IMR-90 (cell line): ENCODE measurements around the gene DSCAML1. TPM values are rescaled to one million over a fixed set of nuclear protein-coding genes. Genes with fewer than 3 reads are reported as not detected.

ENCODE experiments used
- ATAC-seq: fragments of 200-7000 bp; cut with Tn5 transposase; 2 replicates; pipeline ENCODE4 v1.9.1; 2020; ENCODE audit warnings: low read depth, mild to moderate bottlenecking, moderate library complexity
- BruUV-seq: library from RNA; stranded (reverse); fragments of 400-500 nt; replicated peaks from 2 replicates; lab custom pipeline; 2021; lab: Mats Ljungman, UMichigan
- CTCF ChIA-PET: fragments of 300-600 bp; formaldehyde crosslinking; extraction: SDS; loops from one replicate; lab custom pipeline; 2021; ENCODE audit warnings: antibody characterized with exemption; lab: Yijun Ruan, JAX
- POLR2A ChIA-PET: fragments of 300-600 bp; sonication (Branson Sonifier 250); formaldehyde crosslinking; loops from one replicate; lab custom pipeline; 2022; ENCODE audit warnings: antibody characterized with exemption; ENCODE audit not compliant: unreplicated experiment; lab: Charles Lee
- DNase-seq: peaks from one replicate; pipeline ENCODE4 v3.0.0; 2013
- H2AFZ ChIP-seq: replicated peaks from 2 replicates; pipeline ENCODE3; 2013; ENCODE audit warnings: low read length, mild to moderate bottlenecking; ENCODE audit not compliant: poor library complexity
- H2AK5ac ChIP-seq: 2 replicates; pipeline ENCODE4 v1.6.1; 2013; ENCODE audit warnings: low read depth, low read length, inconsistent platforms
- H2AK9ac ChIP-seq: replicated peaks from 2 replicates; pipeline ENCODE3; 2013; ENCODE audit warnings: mild to moderate bottlenecking, low read depth, low read length, moderate library complexity; ENCODE audit not compliant: poor library complexity
- H2BK120ac ChIP-seq: 2 replicates; pipeline ENCODE4 v1.6.1; 2013; ENCODE audit warnings: low read depth, low read length, inconsistent platforms
- H2BK15ac ChIP-seq: 3 replicates; pipeline ENCODE4 v1.6.1; 2013; ENCODE audit warnings: low read depth, low read length, inconsistent platforms
- H2BK20ac ChIP-seq: 2 replicates; pipeline ENCODE4 v1.6.1; 2013; ENCODE audit warnings: low read depth, mild to moderate bottlenecking, inconsistent platforms, low read length, moderate library complexity
- H2BK5ac ChIP-seq: 2 replicates; pipeline ENCODE4 v1.6.1; 2013; ENCODE audit warnings: mild to moderate bottlenecking, low read depth, low read length, inconsistent platforms; ENCODE audit not compliant: poor library complexity, severe bottlenecking
- H3K14ac ChIP-seq: replicated peaks from 2 replicates; pipeline ENCODE4 v1.6.1; 2013; ENCODE audit warnings: low read depth, low read length, inconsistent platforms
- H3K18ac ChIP-seq: 2 replicates; pipeline ENCODE4 v1.6.1; 2013; ENCODE audit warnings: low read depth, low read length, control low read depth
- H3K23ac ChIP-seq: 2 replicates; pipeline ENCODE4 v1.6.1; 2013; ENCODE audit warnings: low read depth, low read length, inconsistent platforms
- H3K27ac ChIP-seq: 2 replicates; pipeline ENCODE4 v1.5.1; 2013; ENCODE audit warnings: mild to moderate bottlenecking, control low read depth, low read length; ENCODE audit not compliant: insufficient read depth
- H3K27me3 ChIP-seq: 2 replicates; pipeline ENCODE4 v1.6.1; 2013; ENCODE audit warnings: low read length; ENCODE audit not compliant: control insufficient read depth, insufficient read depth
- H3K36me3 ChIP-seq: 2 replicates; pipeline ENCODE4 v1.6.1; 2013; ENCODE audit warnings: low read length, mixed read lengths; ENCODE audit not compliant: control insufficient read depth, insufficient read depth
- H3K4ac ChIP-seq: 2 replicates; pipeline ENCODE4 v1.6.1; 2013; ENCODE audit warnings: low read depth, low read length, inconsistent platforms
- H3K4me1 ChIP-seq: 2 replicates; pipeline ENCODE4 v1.6.1; 2013; ENCODE audit warnings: low read length, mixed read lengths; ENCODE audit not compliant: control insufficient read depth, insufficient read depth
- H3K4me2 ChIP-seq: 2 replicates; pipeline ENCODE4 v1.6.1; 2013; ENCODE audit warnings: low read depth, mild to moderate bottlenecking, control low read depth, low read length, moderate library complexity
- H3K4me3 ChIP-seq: 2 replicates; pipeline ENCODE4 v1.5.1; 2013; ENCODE audit warnings: low read depth, mild to moderate bottlenecking, control low read depth, low read length, moderate library complexity; ENCODE audit not compliant: insufficient read depth
- H3K56ac ChIP-seq: 2 replicates; pipeline ENCODE4 v1.6.1; 2013; ENCODE audit warnings: low read length, inconsistent platforms; ENCODE audit not compliant: insufficient read depth; ENCODE audit errors: extremely low read depth
- H3K79me1 ChIP-seq, 2 experiments: 2 replicates each; pipeline ENCODE4 v1.6.1; 2013; ENCODE audit warnings: low read length in 2 of 2, inconsistent platforms in 1 of 2, low read depth in 1 of 2
- H3K9ac ChIP-seq: 2 replicates; pipeline ENCODE4 v1.6.1; 2013; ENCODE audit warnings: low read depth, low read length, control low read depth
- H3K9me1 ChIP-seq: 2 replicates; pipeline ENCODE4 v1.6.1; 2013; ENCODE audit warnings: low read length, inconsistent platforms; ENCODE audit not compliant: insufficient read depth
- H3K9me3 ChIP-seq: 2 replicates; pipeline ENCODE4 v1.6.1; 2013; ENCODE audit warnings: low read length; ENCODE audit not compliant: control insufficient read depth, insufficient read depth
- H4K20me1 ChIP-seq: 2 replicates; pipeline ENCODE4 v1.6.1; 2013; ENCODE audit warnings: low read length, inconsistent platforms; ENCODE audit not compliant: insufficient read depth
- H4K5ac ChIP-seq: 2 replicates; pipeline ENCODE4 v1.6.1; 2013; ENCODE audit warnings: mild to moderate bottlenecking, low read depth, low read length, control low read depth
- H4K8ac ChIP-seq, 2 experiments: 2 replicates each; pipeline ENCODE4 v1.6.1; 2013; ENCODE audit warnings: low read depth in 2 of 2, low read length in 2 of 2, control low read depth in 1 of 2, inconsistent platforms in 1 of 2
- H4K91ac ChIP-seq: 2 replicates; pipeline ENCODE4 v1.6.1; 2013; ENCODE audit warnings: low read depth, low read length, inconsistent platforms; ENCODE audit not compliant: insufficient read depth
- CEBPB ChIP-seq: IDR thresholded peaks from 2 replicates; pipeline ENCODE4 v1.6.1; 2012; ENCODE audit warnings: low read depth, low read length, improper control_type of control experiment
- CHD1 ChIP-seq: IDR thresholded peaks from 2 replicates; pipeline ENCODE4 v1.6.1; 2012; ENCODE audit warnings: low read depth, low read length, improper control_type of control experiment
- FOS ChIP-seq: fragments of 150-350 bp; IDR thresholded peaks from 2 replicates; pipeline ENCODE4 v1.6.1; 2016; ENCODE audit warnings: low read depth, low read length
- MAFK ChIP-seq: IDR thresholded peaks from 2 replicates; pipeline ENCODE4 v1.6.1; 2012; ENCODE audit warnings: low read depth, low read length, improper control_type of control experiment
- MXI1 ChIP-seq: IDR thresholded peaks from 2 replicates; pipeline ENCODE4 v1.6.1; 2012; ENCODE audit warnings: low read depth, mild to moderate bottlenecking, low read length, moderate library complexity, borderline replicate concordance
- NFE2L2 ChIP-seq: fragments of 150-350 bp; IDR thresholded peaks from 2 replicates; pipeline ENCODE4 v1.6.1; 2016; ENCODE audit warnings: low read depth, mild to moderate bottlenecking, low read length
- RAD21 ChIP-seq: IDR thresholded peaks from 2 replicates; pipeline ENCODE4 v1.6.1; 2012; ENCODE audit warnings: low read length, improper control_type of control experiment
- WGBS, 2 experiments: methylation state at CpG; one replicate each; pipeline versions ENCODE4 v1.1.5 to v1.1.7; 2013; ENCODE audit warnings: missing lambda C conversion rate in 2 of 2; ENCODE audit not compliant: insufficient read length in 1 of 2; ENCODE audit errors: extremely low coverage in 2 of 2; 5-methylcytosine and 5-hydroxymethylcytosine counted together
- dilution Hi-C: fragments of 300-500 bp; cut with HindIII; formaldehyde crosslinking; loops from one replicate; pipeline ENCODE4 v1.14.3; 2018; ENCODE audit warnings: low sequenced_read_pairs; ENCODE audit not compliant: unreplicated experiment
- in situ Hi-C: fragments of 300-500 bp; cut with MboI; formaldehyde crosslinking; loops from 3 replicates; pipeline ENCODE4 v1.14.3; 2019; ENCODE audit warnings: low sequenced_read_pairs, inconsistent platforms, mixed read lengths
- intact Hi-C: fragments of 100-400 bp; cut with micrococcal nuclease; formaldehyde crosslinking; loops from 2 replicates; pipeline ENCODE4 v1.10.0; 2022
- polyA plus RNA-seq, 3 experiments: library from polyadenylated mRNA; depleted of rRNA; stranded (reverse); fragments of >200 nt; gene quantifications; 2 replicates each; pipeline ENCODE4 v1.2.3, GENCODE V29; 2012; ENCODE audit warnings: low replicate concordance in 1 of 3
- total RNA-seq: library from RNA; depleted of rRNA; stranded (reverse); fragments of >200 nt; gene quantifications from 2 replicates; pipeline ENCODE4 v1.2.3, GENCODE V29; 2012
- TF ChIP-seq, protein P1 (sequence below): conservative IDR thresholded peaks from 2 replicates; pipeline ENCODE4 v1.5.1; 2012; ENCODE audit warnings: mild to moderate bottlenecking, low read depth, low read length, improper control_type of control experiment
- TF ChIP-seq, protein P2 (sequence below): fragments of 150-350 bp; IDR thresholded peaks from 2 replicates; pipeline ENCODE4 v1.6.1; 2017; ENCODE audit warnings: mild to moderate bottlenecking, antibody characterized with exemption, low read length, low read depth
- TF ChIP-seq, protein P3 (sequence below): fragments of 150-350 bp; IDR thresholded peaks from 2 replicates; pipeline ENCODE4 v1.6.1; 2016; ENCODE audit warnings: low read depth, mild to moderate bottlenecking, low read length, moderate library complexity, borderline replicate concordance

DSCAML1 gene
- total and polyA plus RNA-seq, 2 of the 4 experiments (the other 2 are of a cell fraction) = not detected

DNA sequence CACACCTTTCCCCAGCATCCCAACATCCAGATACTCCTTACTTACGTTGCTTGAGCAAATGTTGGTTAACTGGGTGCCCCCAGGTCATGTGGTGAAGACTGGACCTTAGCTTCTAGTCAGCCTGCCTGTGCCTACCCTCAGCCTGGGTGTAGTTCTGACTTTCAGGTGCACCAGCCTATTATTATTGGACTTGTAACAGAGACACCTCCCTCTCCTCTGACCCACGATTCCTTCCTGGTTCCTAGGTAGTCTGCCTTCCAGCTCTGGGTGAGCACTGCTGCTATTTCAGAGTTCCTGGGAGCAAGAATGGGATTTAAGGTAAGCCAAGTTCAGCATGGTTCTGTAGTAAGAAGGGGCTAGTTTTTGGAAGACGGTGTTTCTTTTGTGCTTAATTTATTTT, 138.2 kb downstream of the DSCAML1 start:
- Histone ChIP-seq H3K36me3 (no peaks in the 10 kb centered on the region), H2BK20ac (no peak overlapping the region), H3K14ac (no peak overlapping the region), H2AK9ac (no peak overlapping the region), H3K9ac (no peak overlapping the region), H4K20me1 (no peaks in the 10 kb centered on the region), H3K18ac (no peak overlapping the region), H3K23ac (no peak overlapping the region), H3K27me3 (peaks cover 7% of the 10 kb centered on the region), H3K4me3 (no peak overlapping the region), H3K4me1 (no peaks in the 10 kb centered on the region), H3K79me1 (no peaks in the 10 kb centered on the region), H3K9me3 (no peaks in the 10 kb centered on the region), H2BK15ac (no peak overlapping the region), H4K91ac (no peak overlapping the region), H2AFZ (peak overlapping the region; percentile 29), H4K8ac (no peak overlapping the region), H4K5ac (no peak overlapping the region), H3K4ac (no peak overlapping the region), H3K27ac (no peak overlapping the region), H3K56ac (no peak overlapping the region), H2BK120ac (no peak overlapping the region), H3K4me2 (no peak overlapping the region), H2BK5ac (no peak overlapping the region), H3K9me1 (no peaks in the 10 kb centered on the region), H2AK5ac (no peak overlapping the region)
- CTCF ChIA-PET = interaction anchor here (0.6 kb wide), 1 partner anchor 1152 kb away, joined by 3 read pairs; no protein-coding TSS in a partner anchor
- no TSS peak for BruUV-seq
- DNase-seq (no peak), ATAC-seq (no peak)
- POLR2A ChIA-PET = no interaction called here
- intact Hi-C loops = no loop called here
- TF ChIP-seq MXI1 (no peak), CHD1 (no peak), NFE2L2 (no peak), RAD21 (no peak), MAFK (no peak), FOS (no peak), CEBPB (no peak)
- TF ChIP-seq, protein P1, sequence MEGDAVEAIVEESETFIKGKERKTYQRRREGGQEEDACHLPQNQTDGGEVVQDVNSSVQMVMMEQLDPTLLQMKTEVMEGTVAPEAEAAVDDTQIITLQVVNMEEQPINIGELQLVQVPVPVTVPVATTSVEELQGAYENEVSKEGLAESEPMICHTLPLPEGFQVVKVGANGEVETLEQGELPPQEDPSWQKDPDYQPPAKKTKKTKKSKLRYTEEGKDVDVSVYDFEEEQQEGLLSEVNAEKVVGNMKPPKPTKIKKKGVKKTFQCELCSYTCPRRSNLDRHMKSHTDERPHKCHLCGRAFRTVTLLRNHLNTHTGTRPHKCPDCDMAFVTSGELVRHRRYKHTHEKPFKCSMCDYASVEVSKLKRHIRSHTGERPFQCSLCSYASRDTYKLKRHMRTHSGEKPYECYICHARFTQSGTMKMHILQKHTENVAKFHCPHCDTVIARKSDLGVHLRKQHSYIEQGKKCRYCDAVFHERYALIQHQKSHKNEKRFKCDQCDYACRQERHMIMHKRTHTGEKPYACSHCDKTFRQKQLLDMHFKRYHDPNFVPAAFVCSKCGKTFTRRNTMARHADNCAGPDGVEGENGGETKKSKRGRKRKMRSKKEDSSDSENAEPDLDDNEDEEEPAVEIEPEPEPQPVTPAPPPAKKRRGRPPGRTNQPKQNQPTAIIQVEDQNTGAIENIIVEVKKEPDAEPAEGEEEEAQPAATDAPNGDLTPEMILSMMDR = no peak
- TF ChIP-seq, protein P2, sequence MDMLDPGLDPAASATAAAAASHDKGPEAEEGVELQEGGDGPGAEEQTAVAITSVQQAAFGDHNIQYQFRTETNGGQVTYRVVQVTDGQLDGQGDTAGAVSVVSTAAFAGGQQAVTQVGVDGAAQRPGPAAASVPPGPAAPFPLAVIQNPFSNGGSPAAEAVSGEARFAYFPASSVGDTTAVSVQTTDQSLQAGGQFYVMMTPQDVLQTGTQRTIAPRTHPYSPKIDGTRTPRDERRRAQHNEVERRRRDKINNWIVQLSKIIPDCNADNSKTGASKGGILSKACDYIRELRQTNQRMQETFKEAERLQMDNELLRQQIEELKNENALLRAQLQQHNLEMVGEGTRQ = no peak
- TF ChIP-seq, protein P3, sequence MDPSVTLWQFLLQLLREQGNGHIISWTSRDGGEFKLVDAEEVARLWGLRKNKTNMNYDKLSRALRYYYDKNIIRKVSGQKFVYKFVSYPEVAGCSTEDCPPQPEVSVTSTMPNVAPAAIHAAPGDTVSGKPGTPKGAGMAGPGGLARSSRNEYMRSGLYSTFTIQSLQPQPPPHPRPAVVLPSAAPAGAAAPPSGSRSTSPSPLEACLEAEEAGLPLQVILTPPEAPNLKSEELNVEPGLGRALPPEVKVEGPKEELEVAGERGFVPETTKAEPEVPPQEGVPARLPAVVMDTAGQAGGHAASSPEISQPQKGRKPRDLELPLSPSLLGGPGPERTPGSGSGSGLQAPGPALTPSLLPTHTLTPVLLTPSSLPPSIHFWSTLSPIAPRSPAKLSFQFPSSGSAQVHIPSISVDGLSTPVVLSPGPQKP = no peak
- in situ Hi-C loops = no loop called here
- dilution Hi-C loops = no loop called here
- WGBS, 2 experiments = no CpG with 5 or more reads among the region's 3 CpGs
